HEK293T (cell line): Measurements from ENCODE around the gene ANP32E.
"Not testable (repeated sequence)": the region's sequence is repeated elsewhere in the genome, so short reads cannot be mapped to it uniquely, and the experiment has no call there.

Source experiments
- CTCF ChIA-PET: fragments of 350-600 bp; formaldehyde crosslinking; extraction: SDS; loops from one replicate; lab custom pipeline; 2021; ENCODE audit warnings: antibody characterized with exemption, inconsistent platforms; lab: Yijun Ruan, JAX
- POLR2A ChIA-PET: fragments of 350-600 bp; formaldehyde crosslinking; extraction: SDS; loops from one replicate; lab custom pipeline; 2020; ENCODE audit warnings: antibody characterized with exemption, inconsistent platforms; lab: Yijun Ruan, JAX
- DNase-seq: peaks from one replicate; pipeline ENCODE4 v3.0.0; 2012; ENCODE audit warnings: mixed read lengths; ENCODE audit errors: extremely low spot score
- ARNT ChIP-seq: fragments of 450-650 bp; IDR thresholded peaks from 2 replicates; pipeline ENCODE4 v1.6.1; 2017; ENCODE audit warnings: mild to moderate bottlenecking
- BHLHE40 ChIP-seq: fragments of 450-650 bp; IDR thresholded peaks from 2 replicates; pipeline ENCODE4 v1.6.1; 2016; ENCODE audit warnings: mild to moderate bottlenecking, moderate library complexity, borderline replicate concordance
- CTBP1 ChIP-seq: fragments of 450-650 bp; IDR thresholded peaks from 2 replicates; pipeline ENCODE4 v1.6.1; 2016; ENCODE audit warnings: borderline replicate concordance
- ELF4 ChIP-seq: fragments of 450-650 bp; IDR thresholded peaks from 2 replicates; pipeline ENCODE4 v1.6.1; 2017; ENCODE audit warnings: antibody characterized with exemption
- FOXA1 ChIP-seq: fragments of 450-650 bp; IDR thresholded peaks from 2 replicates; pipeline ENCODE4 v1.6.1; 2016; ENCODE audit warnings: mild to moderate bottlenecking
- FOXK2 ChIP-seq: fragments of 450-650 bp; IDR thresholded peaks from 2 replicates; pipeline ENCODE4 v1.6.1; 2016; ENCODE audit warnings: mild to moderate bottlenecking
- FOXM1 ChIP-seq: fragments of 450-650 bp; IDR thresholded peaks from 2 replicates; pipeline ENCODE4 v1.6.1; 2017; ENCODE audit warnings: mild to moderate bottlenecking, borderline replicate concordance
- HDGF ChIP-seq: fragments of 450-650 bp; IDR thresholded peaks from 2 replicates; pipeline ENCODE4 v1.6.1; 2017; ENCODE audit warnings: antibody characterized with exemption, borderline replicate concordance
- L3MBTL2 ChIP-seq: fragments of 450-650 bp; conservative IDR thresholded peaks from 2 replicates; pipeline ENCODE4 v1.6.1; 2016; ENCODE audit warnings: mild to moderate bottlenecking
- LEF1 ChIP-seq: fragments of 450-650 bp; IDR thresholded peaks from 2 replicates; pipeline ENCODE4 v1.6.1; 2017; ENCODE audit warnings: mild to moderate bottlenecking, borderline replicate concordance
- NFRKB ChIP-seq: fragments of 450-650 bp; IDR thresholded peaks from 2 replicates; pipeline ENCODE4 v1.6.1; 2016; ENCODE audit warnings: mild to moderate bottlenecking, moderate library complexity
- PKNOX1 ChIP-seq: fragments of 450-650 bp; IDR thresholded peaks from 2 replicates; pipeline ENCODE4 v1.6.1; 2016
- SP1 ChIP-seq: fragments of 450-650 bp; IDR thresholded peaks from 2 replicates; pipeline ENCODE4 v1.6.1; 2017
- SUZ12 ChIP-seq: fragments of 450-650 bp; IDR thresholded peaks from 2 replicates; pipeline ENCODE4 v1.6.1; 2016; ENCODE audit warnings: mild to moderate bottlenecking
- TARDBP ChIP-seq: fragments of 450-650 bp; IDR thresholded peaks from 2 replicates; pipeline ENCODE4 v1.6.1; 2016
- ZNF384 ChIP-seq: fragments of 450-650 bp; IDR thresholded peaks from 2 replicates; pipeline ENCODE4 v1.6.1; 2016

ANP32E gene

GRCh38 chr1:150234309-150234565 is 1.7 kb downstream of the ANP32E start:
- ChIA-PET CTCF (no interaction called here), POLR2A (interaction anchor here (0.8 to 1.6 kb wide), 5 partner anchors 9 to 385 kb away, joined by 3 to 8 read pairs (median 4); partner anchors contain the start of gene RPRD2)
- TF ChIP-seq SP1 (no peak), ZNF384 (peak; percentile 95), FOXM1 (no peak), FOXA1 (no peak), CTBP1 (no peak), TARDBP (no peak), SUZ12 (no peak), L3MBTL2 (no peak)
- DNase-seq = no peak

GRCh38 chr1:150233359-150234308 is 2.3 kb downstream of the ANP32E start:
- no peak for TF ChIP-seq CTBP1
- TF ChIP-seq ARNT = no peak
- no peak for DNase-seq
- CTCF ChIA-PET = interaction anchor here (0.7 to 1.0 kb wide), 2 partner anchors 20 to 330 kb away, joined by 3 read pairs; no protein-coding TSS in a partner anchor
- POLR2A ChIA-PET = interaction anchor here (0.8 to 1.6 kb wide), 6 partner anchors 8 to 385 kb away, joined by 3 to 8 read pairs (median 4); partner anchors contain the start of gene RPRD2

- CTCF ChIA-PET = interaction anchor here (0.7 to 1.0 kb wide), 2 partner anchors 20 to 331 kb away, joined by 3 read pairs; no protein-coding TSS in a partner anchor
These were observed 3.0 kb downstream of the ANP32E start for GRCh38 chr1:150232921-150233320.

GRCh38 chr1:150228246-150228645 is 7.7 kb downstream of the ANP32E start:
- CTCF ChIA-PET, POLR2A ChIA-PET, DNase-seq: not testable (repeated sequence)

More at GRCh38 chr1:150232921-150233320, 3.0 kb downstream of the ANP32E start:
- POLR2A ChIA-PET = interaction anchor here (1.0 to 1.6 kb wide), 4 partner anchors 8 to 346 kb away, joined by 3 to 8 read pairs (median 6); partner anchors contain the start of gene RPRD2
- not testable (repeated sequence) for DNase-seq

GRCh38 chr1:150227228-150227627 is 8.7 kb downstream of the ANP32E start:
- no peak for DNase-seq
- POLR2A ChIA-PET = no interaction called here

GRCh38 chr1:150226486-150226885 is 9.4 kb downstream of the ANP32E start:
- DNase-seq = no peak
- POLR2A ChIA-PET = interaction anchor here (1.2 kb wide), 1 partner anchor 9 kb away, joined by 3 read pairs; the partner anchor contains the start of gene ANP32E
- CTCF ChIA-PET = no interaction called here
- TF ChIP-seq FOXM1 = no peak
- no peak for TF ChIP-seq BHLHE40
- no peak for TF ChIP-seq L3MBTL2
- no peak for TF ChIP-seq HDGF
- TF ChIP-seq TARDBP = no peak
- no peak for TF ChIP-seq FOXK2
- no peak for TF ChIP-seq NFRKB
- TF ChIP-seq ARNT = no peak

More at GRCh38 chr1:150227228-150227627, 8.7 kb downstream of the ANP32E start:
- CTCF ChIA-PET = no interaction called here
- no peak for TF ChIP-seq ZNF384
- TF ChIP-seq FOXA1 = no peak
- TF ChIP-seq TARDBP = no peak
- no peak for TF ChIP-seq CTBP1
- TF ChIP-seq ARNT = no peak
- no peak for TF ChIP-seq ELF4

GRCh38 chr1:150225546-150225945 is 10.4 kb downstream of the ANP32E start:
- no peak for DNase-seq
- TF ChIP-seq CTBP1 (no peak), L3MBTL2 (no peak), NFRKB (no peak), FOXM1 (no peak), ZNF384 (no peak), HDGF (no peak)
- ChIA-PET CTCF (no interaction called here), POLR2A (interaction anchor here (0.8 to 1.2 kb wide), 2 partner anchors 8 to 10 kb away, joined by 3 to 8 read pairs; partner anchors contain the start of gene ANP32E)

- POLR2A ChIA-PET = interaction anchor here (0.8 kb wide), 1 partner anchor 9 kb away, joined by 8 read pairs; no protein-coding TSS in a partner anchor
- CTCF ChIA-PET = no interaction called here
- no peak for DNase-seq
- no peak for TF ChIP-seq ARNT
- no peak for TF ChIP-seq LEF1
- TF ChIP-seq ELF4 = no peak
- TF ChIP-seq TARDBP = no peak
- TF ChIP-seq FOXA1 = no peak
- TF ChIP-seq SP1 = no peak
- TF ChIP-seq PKNOX1 = no peak
- TF ChIP-seq NFRKB = no peak
- TF ChIP-seq ZNF384 = no peak
- TF ChIP-seq BHLHE40 = no peak
- TF ChIP-seq L3MBTL2 = no peak
- TF ChIP-seq HDGF = no peak
- TF ChIP-seq FOXK2 = no peak
- no peak for TF ChIP-seq SUZ12
- no peak for TF ChIP-seq FOXM1
- no peak for TF ChIP-seq CTBP1
These were observed 10.9 kb downstream of the ANP32E start for GRCh38 chr1:150224983-150225382.
